GM18502 (cell line): ENCODE measurements around the gene GMEB2.
A peak's percentile ranks its signal among the peaks of the same experiment; 100 is the strongest.
"Not testable (repeated sequence)": the region's sequence is repeated elsewhere in the genome, so short reads cannot be mapped to it uniquely, and the experiment has no call there.

Source experiments
- ATAC-seq: cut with Tn5 transposase; IDR thresholded peaks from one replicate; pipeline ENCODE4 v1.9.1; 2021; ENCODE audit warnings: mild to moderate bottlenecking; ENCODE audit not compliant: unreplicated experiment, poor library complexity

Gene GMEB2

GRCh38 chr20:63657937-63658748, 31.2 kb upstream of the GMEB2 start, which contains the start of gene RTEL1:
Gene RTEL1 (plus strand): TSS chr20:63658312. CDS start chr20:63659403, 1,091 bp downstream.
- peak; percentile 85 for ATAC-seq

- no peak for ATAC-seq
These were observed 30.5 kb upstream of the GMEB2 start for GRCh38 chr20:63657260-63657936.

GRCh38 chr20:63656451-63656850, 29.6 kb upstream of the GMEB2 start:
- no peak for ATAC-seq

- no peak for ATAC-seq
These were observed 28.3 kb upstream of the GMEB2 start for GRCh38 chr20:63655249-63655648.

GRCh38 chr20:63653974-63654668, 27.2 kb upstream of the GMEB2 start:
- no peak for ATAC-seq

GRCh38 chr20:63653041-63653973, 26.4 kb upstream of the GMEB2 start, which contains the start of gene STMN3:
Gene STMN3 (minus strand): TSS chr20:63653424. CDS start chr20:63653345, 79 bp downstream.
- no peak for ATAC-seq

- ATAC-seq, result no peak
These were observed 25.5 kb upstream of the GMEB2 start for GRCh38 chr20:63652192-63652980.

- no peak for ATAC-seq
These were observed 25.0 kb upstream of the GMEB2 start for GRCh38 chr20:63651942-63652191.

- ATAC-seq, result not testable (repeated sequence)
These were observed 23.6 kb upstream of the GMEB2 start for GRCh38 chr20:63650486-63650885.

- no peak for ATAC-seq
These were observed 22.1 kb upstream of the GMEB2 start for GRCh38 chr20:63648895-63649589.

- no peak for ATAC-seq
These were observed 21.3 kb upstream of the GMEB2 start for GRCh38 chr20:63648190-63648589.

- no peak for ATAC-seq
These were observed 18.3 kb upstream of the GMEB2 start for GRCh38 chr20:63645218-63645617.

GRCh38 chr20:63643946-63644345, 17.0 kb upstream of the GMEB2 start:
- no peak for ATAC-seq

GRCh38 chr20:63643499-63643898, 16.6 kb upstream of the GMEB2 start:
- no peak for ATAC-seq

- no peak for ATAC-seq
These were observed 15.8 kb upstream of the GMEB2 start for GRCh38 chr20:63642527-63643247.

GRCh38 chr20:63641792-63642523, 15.1 kb upstream of the GMEB2 start:
- peak; percentile 64 for ATAC-seq

- peak; percentile 28 for ATAC-seq
These were observed 14.4 kb upstream of the GMEB2 start for GRCh38 chr20:63641146-63641791.
